Transverse colon (tissue), 4 donors: ENCODE results near the gene ADCY9.

Experiments used
- CTCF ChIP-seq, 5 experiments: fragments of 200-600 bp in 3 of 5; fragments of 450-650 bp in 2 of 5; sonication (generic) in 3 of 5; IDR thresholded peaks; 1 replicate in 2 of 5; 2 replicates in 3 of 5; pipeline ENCODE4 v1.5.1; 2016 to 2017; ENCODE audit warnings: antibody characterized with exemption in 5 of 5, inconsistent platforms in 3 of 5, mild to moderate bottlenecking in 2 of 5, moderate library complexity in 1 of 5
- EP300 ChIP-seq: sonication (generic); formaldehyde crosslinking; IDR thresholded peaks from one replicate; pipeline ENCODE4 v1.6.1; 2017; ENCODE audit warnings: antibody characterized with exemption, low read depth
- POLR2A ChIP-seq: fragments of 450-650 bp; IDR thresholded peaks from one replicate; pipeline ENCODE4 v1.6.1; 2016; ENCODE audit warnings: antibody characterized with exemption, mild to moderate bottlenecking, moderate library complexity
- POLR2AphosphoS5 ChIP-seq, 3 donors: sonication (generic); formaldehyde crosslinking; IDR thresholded peaks; one replicate each; pipeline ENCODE4 v1.6.1; 2016; ENCODE audit warnings: antibody characterized with exemption in 3 of 3

- TF ChIP-seq EP300 = no peak
- TF ChIP-seq CTCF (IDR thresholded peaks at IDR 0.05) = no peak
- TF ChIP-seq POLR2A = no peak
- TF ChIP-seq POLR2AphosphoS5 (IDR thresholded peaks at IDR 0.05) = no peak
Observed at GRCh38 chr16:3959148-3959547, 157.1 kb downstream of the ADCY9 start.
